Activated T-cell treated with anti-CD3 and anti-CD28 coated beads for 48 hours (primary cell): ENCODE data around the gene NIFK.
"Not testable (repeated sequence)": the region's sequence is repeated elsewhere in the genome, so short reads cannot be mapped to it uniquely, and the experiment has no call there.

Experiments used
- DNase-seq: peaks from one replicate; pipeline ENCODE4 v3.0.0-alpha.2; 2020; ENCODE audit warnings: low read depth

The NIFK gene

DNA sequence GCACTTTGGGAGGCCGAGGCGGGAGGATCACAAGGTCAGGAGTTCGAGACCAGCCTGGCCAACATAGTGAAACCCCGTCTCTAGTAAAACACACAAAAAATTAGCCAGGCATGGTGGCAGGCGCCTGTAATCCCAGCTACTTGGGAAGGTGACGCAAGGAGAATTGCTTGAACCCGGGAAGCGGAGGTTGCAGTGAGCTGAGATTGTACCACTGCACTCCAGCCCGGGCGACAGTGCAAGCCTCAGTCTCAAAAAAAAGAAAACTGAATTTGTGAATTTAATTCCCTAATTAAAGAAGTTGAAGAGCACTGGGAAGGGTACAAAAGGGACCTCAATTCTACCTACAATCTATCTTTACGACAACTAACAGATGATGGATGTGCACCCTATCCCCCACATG lies 2.1 kb downstream of the NIFK start:
- DNase-seq = not testable (repeated sequence)

GRCh38 chr2:121731366-121731765 lies 5.3 kb downstream of the NIFK start:
- DNase-seq = no peak

DNA sequence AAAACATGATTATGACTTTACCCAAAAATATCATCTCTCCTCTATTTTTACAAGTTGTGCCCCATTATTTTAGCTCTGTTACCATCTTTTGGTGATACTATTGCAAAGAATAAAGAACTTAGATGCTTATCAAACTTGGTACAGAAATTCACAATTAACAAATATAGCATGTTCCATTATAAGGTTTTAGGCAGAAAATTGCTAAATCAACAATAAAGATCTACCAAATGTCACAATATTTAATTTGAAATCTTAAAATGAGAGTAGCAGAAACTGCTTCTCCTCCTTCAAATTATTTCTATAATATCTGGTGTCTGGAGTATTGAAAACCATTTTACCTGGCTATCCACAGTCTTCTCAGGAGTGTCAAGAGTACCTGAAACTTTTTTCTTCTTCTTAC lies 8.7 kb downstream of the NIFK start:
- DNase-seq = no peak

DNA sequence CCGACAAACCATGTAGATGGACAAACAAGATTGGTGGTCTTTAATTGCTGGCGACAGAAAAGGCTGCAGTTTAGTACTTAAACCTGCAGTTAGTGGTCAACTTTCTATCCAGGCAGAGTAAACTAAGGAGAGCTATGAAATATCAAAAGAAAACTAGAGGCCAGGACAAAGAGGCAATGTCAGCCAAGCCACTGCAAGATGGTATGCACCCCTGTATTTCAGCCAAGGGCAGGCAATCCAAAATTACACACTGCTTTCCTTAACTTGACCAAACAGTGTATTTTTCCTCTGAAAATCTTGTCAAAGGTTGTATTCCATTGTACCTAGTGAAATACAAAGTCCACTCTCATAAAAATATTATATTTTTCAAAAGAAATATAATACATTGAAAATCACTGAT lies 9.3 kb downstream of the NIFK start:
- no peak for DNase-seq

- no peak for DNase-seq
These were observed 13.4 kb downstream of the NIFK start for GRCh38 chr2:121723316-121723715.

GRCh38 chr2:121722479-121722878 lies 14.2 kb downstream of the NIFK start:
- DNase-seq = no peak

DNA sequence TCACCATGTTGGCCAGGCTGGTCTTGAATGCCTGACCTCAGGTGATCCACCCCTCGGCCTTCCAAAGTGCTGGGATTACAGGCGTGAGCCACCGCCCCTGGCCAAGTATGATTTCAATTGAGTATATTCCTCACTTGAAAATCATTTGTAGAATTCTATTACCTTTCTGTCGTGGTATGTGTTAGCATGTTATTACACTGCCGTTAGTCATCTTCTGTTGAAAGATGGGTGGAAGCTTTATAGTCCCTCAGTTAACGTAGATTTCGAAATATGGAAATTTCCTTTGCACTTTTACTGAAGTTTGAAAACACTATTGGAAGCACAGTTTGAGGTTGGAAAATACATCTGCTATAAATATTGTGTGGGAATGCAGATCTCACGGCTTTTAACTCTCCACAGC lies 14.7 kb downstream of the NIFK start:
- DNase-seq = no peak

DNA sequence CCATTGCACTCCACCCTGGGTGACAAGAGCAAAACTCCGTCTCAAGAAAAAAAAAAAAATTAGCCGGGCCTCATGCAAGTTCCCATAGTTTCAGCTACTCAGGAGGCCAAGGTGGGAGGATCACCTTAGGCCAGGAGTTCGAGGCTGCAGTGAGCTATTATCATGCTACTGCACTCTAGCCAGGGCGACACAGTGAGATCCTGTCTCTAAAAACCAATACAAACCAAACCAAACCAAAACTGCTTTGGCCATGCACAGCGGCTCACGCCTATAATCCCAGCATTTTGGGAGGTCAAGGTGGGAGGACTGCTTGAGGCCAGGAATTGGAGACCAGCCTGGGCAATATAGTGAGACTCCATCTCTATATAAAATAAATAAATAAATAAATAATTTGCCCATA lies 19.1 kb downstream of the NIFK start:
- DNase-seq = no peak

GRCh38 chr2:121716126-121716525 lies 20.5 kb downstream of the NIFK start:
- no peak for DNase-seq

DNA sequence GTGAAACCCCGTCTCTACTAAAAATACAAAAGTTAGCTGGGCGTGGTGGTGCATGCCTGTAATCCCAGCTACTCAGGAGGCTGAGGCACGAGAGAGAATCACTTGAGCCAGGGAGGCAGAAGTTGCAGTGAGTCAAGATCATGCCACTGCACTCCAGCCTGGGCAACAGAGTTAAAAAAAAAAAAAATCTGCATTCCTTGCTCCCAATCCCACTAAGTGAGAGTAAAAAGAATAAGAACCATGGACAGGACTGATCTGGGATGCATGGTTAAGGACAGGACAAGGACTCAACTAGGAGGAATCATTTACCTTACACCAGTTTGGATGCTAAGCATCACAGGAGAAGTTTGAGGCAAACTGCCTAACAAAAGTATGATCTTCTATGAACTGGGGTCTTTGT lies 25.2 kb downstream of the NIFK start:
- not testable (repeated sequence) for DNase-seq

- no peak for DNase-seq
These were observed 26.1 kb downstream of the NIFK start for GRCh38 chr2:121710470-121711170.

- no peak for DNase-seq
These were observed 26.8 kb downstream of the NIFK start for GRCh38 chr2:121709776-121710469.

- DNase-seq = no peak
These were observed 28.7 kb downstream of the NIFK start for GRCh38 chr2:121707920-121708361.

DNA sequence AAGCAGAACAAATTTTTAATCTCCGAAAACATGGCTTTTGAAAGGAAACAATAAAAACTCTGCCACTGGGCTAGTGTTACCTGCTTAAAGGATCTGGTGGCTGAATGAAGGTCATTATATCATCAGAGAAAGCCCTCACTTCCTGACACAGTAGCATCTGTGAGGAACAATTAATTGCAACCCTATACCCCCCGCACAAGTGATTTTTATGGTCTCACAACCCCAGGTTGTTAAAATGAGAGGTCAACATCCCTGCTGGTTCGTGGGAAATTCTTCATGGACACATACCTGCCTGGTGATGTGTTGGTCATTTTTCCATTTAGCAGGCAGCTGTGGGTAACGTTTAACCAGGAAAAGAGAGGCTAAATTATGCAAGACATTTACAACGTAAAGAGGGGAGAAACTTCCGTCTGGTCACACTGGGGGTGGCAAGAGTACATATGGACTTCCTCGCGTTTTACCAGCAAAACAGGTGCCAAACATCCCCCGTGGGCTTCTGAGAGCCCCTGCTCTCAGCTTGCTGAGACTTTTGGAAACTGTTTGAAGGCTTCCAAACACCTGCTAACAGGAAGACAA lies 29.2 kb downstream of the NIFK start:
- no peak for DNase-seq

- DNase-seq = no peak
These were observed 30.7 kb downstream of the NIFK start for GRCh38 chr2:121705958-121706357.

- no peak for DNase-seq
These were observed 31.3 kb downstream of the NIFK start for GRCh38 chr2:121705390-121705789.

GRCh38 chr2:121701761-121702160 lies 34.9 kb downstream of the NIFK start:
- DNase-seq = not testable (repeated sequence)

DNA sequence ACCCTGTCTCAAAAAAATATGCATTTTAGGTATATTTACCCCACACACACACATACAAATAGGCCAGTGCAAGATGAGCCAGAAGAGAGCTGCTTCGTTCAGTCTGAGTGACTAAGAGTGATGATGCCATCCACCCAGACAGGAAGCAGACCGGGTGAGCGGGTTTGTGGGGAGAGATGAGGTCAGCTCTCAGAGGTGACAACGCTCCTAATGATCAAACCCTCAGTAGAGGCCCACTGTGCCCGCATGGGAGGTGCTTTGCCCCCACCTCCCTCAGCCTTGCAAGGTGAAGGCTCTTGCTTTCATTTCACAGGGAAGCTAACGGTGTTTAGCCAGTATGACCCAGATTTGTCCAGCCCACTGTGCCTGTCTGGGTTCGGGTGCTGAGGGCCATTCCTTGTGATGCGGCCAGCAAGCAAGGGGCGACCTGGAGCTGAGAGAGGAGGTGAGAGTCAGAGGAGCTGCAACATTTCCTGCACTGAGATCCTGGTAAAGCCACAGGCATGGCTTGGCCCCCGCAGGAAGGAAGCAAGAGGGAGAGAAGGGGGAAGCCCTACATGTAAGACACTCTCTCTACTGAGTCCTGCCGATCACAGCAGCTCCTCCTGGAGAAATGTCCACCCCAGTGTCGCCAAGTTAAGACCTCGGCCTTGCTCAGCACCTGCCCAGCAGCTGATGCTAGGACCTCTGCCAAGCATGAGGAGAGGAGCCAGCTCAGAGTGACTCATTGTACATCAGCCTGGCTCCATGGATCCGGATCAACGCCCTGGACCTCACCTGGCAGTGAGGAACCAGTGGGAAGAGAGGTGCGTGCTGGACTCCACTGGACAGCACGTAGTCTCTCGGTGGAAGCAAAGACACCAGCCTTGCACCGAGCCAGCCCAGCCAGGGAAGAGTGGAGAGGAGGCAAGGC lies 37.0 kb downstream of the NIFK start:
- DNase-seq = peak; percentile 79

DNA sequence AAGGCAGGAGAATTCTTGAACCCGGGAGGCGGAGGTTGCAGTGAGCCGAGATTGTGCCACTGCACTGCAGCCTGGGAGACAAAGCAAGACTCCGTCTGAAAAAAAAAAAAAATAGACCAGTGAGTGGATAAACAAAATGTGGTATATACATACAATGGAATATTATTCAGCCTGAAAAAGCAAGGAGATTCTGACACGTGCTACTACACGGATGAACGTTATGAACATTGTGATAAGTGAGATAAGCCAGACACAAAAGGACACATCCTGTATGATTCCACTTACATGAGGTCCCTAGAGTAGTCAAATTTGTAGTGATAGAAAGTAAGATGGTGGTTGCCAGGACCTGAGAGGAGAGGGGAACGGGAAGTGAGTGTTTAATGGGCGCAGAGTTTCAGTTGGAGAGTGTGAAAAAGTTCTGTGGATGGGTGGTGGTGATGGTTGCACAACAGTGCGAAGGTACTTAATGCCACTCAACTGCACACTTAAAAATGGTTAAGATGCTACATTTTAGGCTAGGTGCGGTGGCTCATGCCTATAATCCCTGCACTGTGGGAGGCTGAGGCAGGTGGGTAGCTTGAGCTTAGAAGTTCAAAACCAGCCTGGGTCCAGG lies 38.3 kb downstream of the NIFK start:
- no peak for DNase-seq

GRCh38 chr2:121697108-121697631 lies 39.5 kb downstream of the NIFK start:
- no peak for DNase-seq

DNA sequence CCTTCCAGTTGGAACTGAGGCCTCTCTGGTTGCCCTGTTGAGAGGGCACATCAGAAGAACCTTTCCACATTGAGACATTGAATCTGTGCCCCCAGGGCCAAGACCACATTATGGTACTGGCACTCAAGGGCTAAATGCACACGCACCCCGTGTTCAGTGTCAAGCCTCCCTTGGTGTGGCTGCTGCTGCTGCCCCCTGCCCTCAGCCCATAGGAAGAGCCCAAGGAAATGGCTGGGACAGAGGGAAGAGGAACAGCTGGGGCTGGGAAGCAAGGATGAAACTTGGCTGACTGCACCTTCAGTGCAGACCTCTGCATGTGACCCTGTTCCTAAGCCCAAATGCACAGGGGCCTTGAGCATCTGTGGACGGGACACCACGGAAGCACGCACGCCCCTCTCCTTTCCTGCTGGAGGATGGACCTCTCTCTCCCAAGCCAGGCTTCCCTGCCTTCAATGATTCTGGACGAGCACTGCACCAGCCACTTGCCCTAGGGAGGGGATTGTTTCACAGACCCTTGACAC lies 40.2 kb downstream of the NIFK start:
- no peak for DNase-seq

DNA sequence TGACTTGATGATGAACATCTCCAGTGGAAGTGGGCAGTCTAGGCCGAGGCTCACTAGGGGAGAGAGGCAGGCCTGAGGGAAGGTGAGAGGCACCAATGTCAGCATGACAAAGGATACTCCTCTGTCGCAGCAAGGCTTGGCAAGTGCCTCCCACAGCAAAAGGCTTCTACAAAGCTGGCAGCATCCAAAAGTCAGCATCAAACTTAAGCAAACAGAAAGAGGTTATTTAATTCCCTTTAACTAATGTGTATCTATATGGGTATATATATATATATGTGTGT lies 41.6 kb downstream of the NIFK start:
- DNase-seq = no peak
